MM.1S (cell line): ENCODE measurements around the gene THADA.

ENCODE experiments used
- EZH2 ChIP-seq: fragments of 300-600 bp; sonication (generic); optimal IDR thresholded peaks from 2 replicates; pipeline ENCODE3; 2017; ENCODE audit warnings: low read depth, mild to moderate bottlenecking, antibody characterized with exemption, low read length, mixed read lengths
- EZH2phosphoT487 ChIP-seq: fragments of 300-600 bp; sonication (generic); IDR thresholded peaks from 2 replicates; pipeline ENCODE4 v1.6.1; 2018; ENCODE audit warnings: antibody characterized with exemption, low read length
- TF ChIP-seq, protein P1 (sequence below): fragments of 300-600 bp; sonication (generic); IDR thresholded peaks from 2 replicates; pipeline ENCODE4 v1.5.1; 2016; ENCODE audit warnings: antibody characterized with exemption, low read length, mixed read lengths

DNA sequence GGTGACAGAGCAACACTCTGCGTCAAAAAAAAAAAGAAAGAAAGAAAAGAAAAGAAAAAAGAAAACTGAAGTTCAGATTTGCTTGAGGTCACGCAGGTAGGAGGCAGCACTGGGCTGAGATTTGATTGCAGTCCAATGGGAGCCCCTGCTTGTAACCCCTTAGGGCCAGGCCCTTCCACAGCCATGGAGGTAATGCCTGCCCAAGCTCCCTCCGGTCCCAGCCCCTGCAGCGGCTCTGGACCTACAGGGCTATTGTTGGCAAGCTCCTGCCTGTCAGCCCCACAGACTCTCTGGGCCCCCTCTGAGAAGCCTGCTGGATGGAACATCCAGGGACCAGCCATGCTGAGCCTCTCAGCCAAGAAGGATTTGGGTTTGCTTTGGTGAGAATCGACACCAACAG lies 381.6 kb downstream of the THADA start:
- TF ChIP-seq, protein P1, sequence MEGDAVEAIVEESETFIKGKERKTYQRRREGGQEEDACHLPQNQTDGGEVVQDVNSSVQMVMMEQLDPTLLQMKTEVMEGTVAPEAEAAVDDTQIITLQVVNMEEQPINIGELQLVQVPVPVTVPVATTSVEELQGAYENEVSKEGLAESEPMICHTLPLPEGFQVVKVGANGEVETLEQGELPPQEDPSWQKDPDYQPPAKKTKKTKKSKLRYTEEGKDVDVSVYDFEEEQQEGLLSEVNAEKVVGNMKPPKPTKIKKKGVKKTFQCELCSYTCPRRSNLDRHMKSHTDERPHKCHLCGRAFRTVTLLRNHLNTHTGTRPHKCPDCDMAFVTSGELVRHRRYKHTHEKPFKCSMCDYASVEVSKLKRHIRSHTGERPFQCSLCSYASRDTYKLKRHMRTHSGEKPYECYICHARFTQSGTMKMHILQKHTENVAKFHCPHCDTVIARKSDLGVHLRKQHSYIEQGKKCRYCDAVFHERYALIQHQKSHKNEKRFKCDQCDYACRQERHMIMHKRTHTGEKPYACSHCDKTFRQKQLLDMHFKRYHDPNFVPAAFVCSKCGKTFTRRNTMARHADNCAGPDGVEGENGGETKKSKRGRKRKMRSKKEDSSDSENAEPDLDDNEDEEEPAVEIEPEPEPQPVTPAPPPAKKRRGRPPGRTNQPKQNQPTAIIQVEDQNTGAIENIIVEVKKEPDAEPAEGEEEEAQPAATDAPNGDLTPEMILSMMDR, result no peak
- no peak for TF ChIP-seq EZH2
- TF ChIP-seq EZH2phosphoT487, result no peak
